ENCODE data around the gene INPP4B. TPM values are rescaled to one million over a fixed set of nuclear protein-coding genes. Genes with fewer than 3 reads are reported as not detected.

INPP4B gene
- total and polyA plus RNA-seq, 7 donors, result 1.5 to 16.8 (median 9.5) TPM

DNA sequence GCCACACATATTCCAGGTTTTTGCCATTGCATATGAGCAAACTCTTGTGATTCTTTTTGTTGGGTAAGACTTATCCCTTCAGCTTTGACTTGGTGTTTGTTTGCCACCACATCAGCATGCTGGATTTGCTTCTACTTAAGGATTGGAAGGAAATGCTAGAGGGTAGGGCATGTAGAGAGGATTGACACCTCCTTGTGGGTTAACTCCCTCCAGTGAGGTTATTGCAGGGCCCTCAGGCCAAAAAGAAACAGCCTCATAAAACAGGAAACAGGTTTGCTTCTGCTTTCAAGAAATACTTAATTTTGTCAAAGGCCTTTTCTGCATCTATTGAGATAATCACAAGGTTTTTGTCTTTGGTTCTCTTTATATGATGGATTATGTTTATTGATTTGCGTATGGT, 15.2 kb upstream of the INPP4B start:
- Histone ChIP-seq H3K27me3 (ENCODE audit: insufficient read depth in 3 of 3, low read length in 2 of 3) (no peaks in the 10 kb centered on the region), H3K9me3 (no peaks in the 10 kb centered on the region), H3K4me1 (no peaks in the 10 kb centered on the region), H3K36me3 (ENCODE audit: insufficient read depth in 1 of 2, low read depth in 1 of 2) (no peaks in the 10 kb centered on the region), H3K4me3 (no peak overlapping the region), H3K27ac (no peak overlapping the region)
- TF ChIP-seq, protein P1, sequence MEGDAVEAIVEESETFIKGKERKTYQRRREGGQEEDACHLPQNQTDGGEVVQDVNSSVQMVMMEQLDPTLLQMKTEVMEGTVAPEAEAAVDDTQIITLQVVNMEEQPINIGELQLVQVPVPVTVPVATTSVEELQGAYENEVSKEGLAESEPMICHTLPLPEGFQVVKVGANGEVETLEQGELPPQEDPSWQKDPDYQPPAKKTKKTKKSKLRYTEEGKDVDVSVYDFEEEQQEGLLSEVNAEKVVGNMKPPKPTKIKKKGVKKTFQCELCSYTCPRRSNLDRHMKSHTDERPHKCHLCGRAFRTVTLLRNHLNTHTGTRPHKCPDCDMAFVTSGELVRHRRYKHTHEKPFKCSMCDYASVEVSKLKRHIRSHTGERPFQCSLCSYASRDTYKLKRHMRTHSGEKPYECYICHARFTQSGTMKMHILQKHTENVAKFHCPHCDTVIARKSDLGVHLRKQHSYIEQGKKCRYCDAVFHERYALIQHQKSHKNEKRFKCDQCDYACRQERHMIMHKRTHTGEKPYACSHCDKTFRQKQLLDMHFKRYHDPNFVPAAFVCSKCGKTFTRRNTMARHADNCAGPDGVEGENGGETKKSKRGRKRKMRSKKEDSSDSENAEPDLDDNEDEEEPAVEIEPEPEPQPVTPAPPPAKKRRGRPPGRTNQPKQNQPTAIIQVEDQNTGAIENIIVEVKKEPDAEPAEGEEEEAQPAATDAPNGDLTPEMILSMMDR (IDR thresholded peaks at IDR 0.05), result no peak
- intact Hi-C loops (cut with DNase I), result no loop called here
- ATAC-seq (no peak), DNase-seq (no peak)
- 93 to 97% (median 97%) methylated on average over 1 of the region's 1 CpG for WGBS, 3 donors

DNA sequence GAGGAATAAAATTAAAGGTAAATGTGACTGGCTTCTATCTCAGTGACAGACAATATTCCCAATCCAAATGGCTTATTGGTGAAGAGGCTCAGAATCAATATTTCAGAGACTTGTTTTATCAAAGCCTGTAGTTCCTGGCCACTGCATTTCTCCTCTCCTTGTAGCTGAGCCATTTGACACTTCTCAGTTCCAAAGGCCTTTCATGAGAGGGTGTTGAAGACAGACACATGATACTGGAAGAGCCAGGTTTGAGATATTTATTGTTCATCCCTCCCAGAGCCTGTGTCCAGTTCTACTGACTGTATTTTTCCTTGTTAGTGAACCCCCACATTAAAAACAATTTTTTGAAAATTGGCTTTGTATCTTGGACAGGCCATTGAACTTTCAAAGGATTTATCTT, 12.9 kb upstream of the INPP4B start:
- H3K36me3 ChIP-seq (ENCODE audit: insufficient read depth in 1 of 2, low read depth in 1 of 2), result no peaks in the 10 kb centered on the region
- no peaks in the 10 kb centered on the region for H3K27me3 ChIP-seq (ENCODE audit: insufficient read depth in 3 of 3, low read length in 2 of 3)
- TF ChIP-seq, protein P1 (IDR thresholded peaks at IDR 0.05), result no peak
- H3K4me3 ChIP-seq, result no peak overlapping the region
- no peak overlapping the region for H3K27ac ChIP-seq
- DNase-seq (no peak), ATAC-seq (no peak)
- H3K4me1 ChIP-seq, result no peaks in the 10 kb centered on the region
- intact Hi-C loops (cut with DNase I), result no loop called here
- H3K9me3 ChIP-seq, result no peaks in the 10 kb centered on the region

DNA sequence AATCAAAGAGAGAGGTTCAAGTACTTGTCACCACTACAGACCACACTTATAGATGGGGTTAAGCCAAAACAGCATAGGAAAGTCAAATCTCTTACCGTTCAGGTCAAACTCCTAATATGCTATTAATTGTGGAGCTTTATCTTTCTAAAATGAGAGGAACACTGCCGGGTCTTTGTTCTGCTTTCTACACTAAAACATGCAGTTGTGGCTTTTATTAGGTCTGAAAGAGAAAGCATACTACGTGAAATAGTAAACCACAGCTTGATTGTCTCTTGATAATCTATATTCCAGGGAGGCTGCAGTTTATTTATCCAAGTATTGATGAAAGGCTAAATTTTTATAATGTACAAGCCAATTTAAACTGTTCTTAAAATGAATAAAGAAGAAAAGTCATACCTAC, 12.3 kb upstream of the INPP4B start:
- DNase-seq, result no peak
- whole genome bisulfite sequencing, 3 donors, result 60 to 69% (median 65%) methylated on average over 3 of the region's 3 CpGs
- no peaks in the 10 kb centered on the region for H3K27me3 ChIP-seq (ENCODE audit: insufficient read depth in 3 of 3, low read length in 2 of 3)

DNA sequence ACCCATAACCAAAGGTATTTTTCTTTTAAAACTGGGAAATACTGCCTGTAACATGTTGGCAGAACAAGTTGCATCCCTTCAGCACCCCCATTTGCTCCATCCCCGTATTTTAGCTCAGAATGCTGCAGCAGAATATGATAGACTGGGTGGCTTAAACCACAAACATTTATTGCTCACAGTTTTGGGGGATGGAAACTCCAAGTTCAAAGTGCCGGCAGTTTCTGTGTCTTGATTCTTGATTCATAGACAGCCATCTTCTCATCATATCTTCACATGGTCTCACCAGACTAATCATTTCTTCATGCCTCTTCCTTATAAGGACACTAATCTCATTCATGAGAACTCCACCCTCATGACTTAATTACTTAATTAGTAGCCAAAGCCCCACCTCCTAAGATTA, 10.5 kb upstream of the INPP4B start:
- TF ChIP-seq, protein P1 (IDR thresholded peaks at IDR 0.05), result no peak

More for the DNA sequence above, 12.3 kb upstream of the INPP4B start:
- intact Hi-C loops (cut with DNase I), result no loop called here
- no peak for ATAC-seq
- Histone ChIP-seq H3K36me3 (ENCODE audit: insufficient read depth in 1 of 2, low read depth in 1 of 2) (no peaks in the 10 kb centered on the region), H3K9me3 (no peaks in the 10 kb centered on the region), H3K4me1 (no peaks in the 10 kb centered on the region), H3K4me3 (no peak overlapping the region), H3K27ac (no peak overlapping the region)
- TF ChIP-seq, protein P1 (IDR thresholded peaks at IDR 0.05), result no peak

DNA sequence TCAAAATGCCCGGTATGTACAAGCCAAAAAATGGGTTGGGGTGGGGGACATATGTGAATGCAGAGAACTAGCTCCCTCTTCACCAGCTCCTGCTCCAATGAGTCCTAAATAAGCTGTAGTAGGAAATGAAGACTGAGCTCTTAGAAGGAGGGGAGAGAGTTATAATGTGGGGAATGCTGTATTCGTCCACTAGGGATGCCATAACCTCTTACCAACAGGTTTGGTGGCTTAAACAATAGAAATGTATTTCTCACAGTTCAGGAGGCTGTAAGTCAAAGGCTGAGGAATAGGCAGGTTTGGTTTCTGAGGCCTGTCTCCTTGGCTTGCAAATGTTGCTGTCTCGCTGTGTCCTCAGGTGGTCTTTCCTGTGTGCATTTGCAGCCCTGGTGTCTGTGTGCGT, 4.4 kb upstream of the INPP4B start:
- no peak for ATAC-seq
- TF ChIP-seq, protein P1 (IDR thresholded peaks at IDR 0.05), result no peak
- DNase-seq, result no peak
- no peaks in the 10 kb centered on the region for H3K9me3 ChIP-seq
- intact Hi-C loops (cut with DNase I), result no loop called here
- no peaks in the 10 kb centered on the region for H3K27me3 ChIP-seq (ENCODE audit: insufficient read depth in 3 of 3, low read length in 2 of 3)
- no peaks in the 10 kb centered on the region for H3K36me3 ChIP-seq (ENCODE audit: insufficient read depth in 1 of 2, low read depth in 1 of 2)
- H3K4me1 ChIP-seq, result no peaks in the 10 kb centered on the region
- 82 to 84% (median 84%) methylated on average over 4 of the region's 4 CpGs for WGBS, 3 donors
- no peak overlapping the region for H3K4me3 ChIP-seq
- H3K27ac ChIP-seq, result no peak overlapping the region

More for the DNA sequence above, 10.5 kb upstream of the INPP4B start:
- no peak for ATAC-seq
- WGBS, 3 donors, result 87 to 91% (median 90%) methylated on average over 2 of the region's 2 CpGs
- Histone ChIP-seq H3K36me3 (ENCODE audit: insufficient read depth in 1 of 2, low read depth in 1 of 2) (no peaks in the 10 kb centered on the region), H3K27me3 (ENCODE audit: insufficient read depth in 3 of 3, low read length in 2 of 3) (no peaks in the 10 kb centered on the region), H3K27ac (no peak overlapping the region), H3K4me1 (no peaks in the 10 kb centered on the region), H3K9me3 (no peaks in the 10 kb centered on the region), H3K4me3 (no peak overlapping the region)
- intact Hi-C loops (cut with DNase I), result no loop called here
- DNase-seq, result no peak

Measured in psoas muscle (tissue), 8 donors.